A673 (cell line): Measurements from ENCODE around the gene DCTN3. TPM values are rescaled to one million over a fixed set of nuclear protein-coding genes. Genes with fewer than 3 reads are reported as not detected.
A peak's percentile ranks its signal among the peaks of the same experiment; 100 is the strongest.

Source experiments
- BruUV-seq: library from RNA; stranded (reverse); fragments of 400-500 nt; replicated peaks from 2 replicates; lab custom pipeline; 2021; lab: Mats Ljungman, UMichigan
- CTCF ChIA-PET: fragments of 300-600 bp; sonication (Branson Sonifier 250); formaldehyde crosslinking; loops from one replicate; lab custom pipeline; 2022; ENCODE audit warnings: antibody characterized with exemption; lab: Charles Lee
- POLR2A ChIA-PET: fragments of 300-600 bp; sonication (Branson Sonifier 250); formaldehyde crosslinking; loops from one replicate; lab custom pipeline; 2022; ENCODE audit warnings: antibody characterized with exemption; ENCODE audit not compliant: low non-redundant PET; lab: Charles Lee
- DNase-seq: peaks from one replicate; pipeline ENCODE4 v3.0.0-alpha.2; 2015; ENCODE audit warnings: low spot score
- H3K27ac ChIP-seq: fragments of 200-600 bp; sonication (generic); 2 replicates; pipeline ENCODE4 v1.5.1; 2016; ENCODE audit warnings: mixed run types, low read depth, mild to moderate bottlenecking, mixed read lengths, antibody characterized with exemption, low read length; ENCODE audit not compliant: poor library complexity, severe bottlenecking
- H3K27me3 ChIP-seq: fragments of 200-600 bp; sonication (generic); replicated peaks from 2 replicates; pipeline ENCODE4 v1.6.1; 2017; ENCODE audit warnings: mixed run types, low read depth, mild to moderate bottlenecking, mixed read lengths, antibody characterized with exemption, low read length; ENCODE audit not compliant: insufficient read depth, poor library complexity
- H3K36me3 ChIP-seq: fragments of 200-600 bp; sonication (generic); 2 replicates; pipeline ENCODE4 v1.6.1; 2016; ENCODE audit warnings: mixed run types, mild to moderate bottlenecking, mixed read lengths, antibody characterized with exemption, low read length; ENCODE audit not compliant: insufficient read depth, poor library complexity, severe bottlenecking
- H3K4me1 ChIP-seq: fragments of 200-600 bp; sonication (generic); 2 replicates; pipeline ENCODE4 v1.6.1; 2017; ENCODE audit warnings: mixed run types, mild to moderate bottlenecking, mixed read lengths, antibody characterized with exemption, low read length; ENCODE audit not compliant: insufficient read depth, poor library complexity, severe bottlenecking
- H3K4me3 ChIP-seq: fragments of 200-600 bp; sonication (generic); 2 replicates; pipeline ENCODE4 v1.5.1; 2016; ENCODE audit warnings: low read depth, mixed run types, mild to moderate bottlenecking, mixed read lengths, low read length; ENCODE audit not compliant: poor library complexity, severe bottlenecking
- H3K9me3 ChIP-seq: fragments of 200-600 bp; sonication (generic); 2 replicates; pipeline ENCODE4 v1.6.1; 2016; ENCODE audit warnings: mixed run types, low read depth, mild to moderate bottlenecking, mixed read lengths, antibody characterized with exemption, low read length; ENCODE audit not compliant: poor library complexity, severe bottlenecking
- EZH2 ChIP-seq: fragments of 200-600 bp; sonication (generic); IDR thresholded peaks from 2 replicates; pipeline ENCODE4 v1.6.1; 2017; ENCODE audit warnings: borderline replicate concordance, low read depth, mild to moderate bottlenecking, mixed read lengths, antibody characterized with exemption, low read length; ENCODE audit not compliant: poor library complexity, severe bottlenecking
- intact Hi-C: fragments of 100-400 bp; cut with micrococcal nuclease; formaldehyde crosslinking; loops from one replicate; pipeline ENCODE4 v1.10.0; 2022; ENCODE audit not compliant: unreplicated experiment
- total RNA-seq: library from RNA; stranded (reverse); gene quantifications from 2 replicates; pipeline ENCODE4 v1.2.3, GENCODE V29; 2021
- TF ChIP-seq, protein P1 (sequence below): fragments of 300-800, 200-600 bp; sonication (generic); conservative IDR thresholded peaks from 2 replicates; pipeline ENCODE4 v1.5.1; 2017; ENCODE audit warnings: low read depth, mild to moderate bottlenecking, antibody characterized with exemption, low read length, moderate library complexity, mixed read lengths

Gene DCTN3
- total RNA-seq, 1 experiment from 2014 or later, result 79.3 TPM

DNA sequence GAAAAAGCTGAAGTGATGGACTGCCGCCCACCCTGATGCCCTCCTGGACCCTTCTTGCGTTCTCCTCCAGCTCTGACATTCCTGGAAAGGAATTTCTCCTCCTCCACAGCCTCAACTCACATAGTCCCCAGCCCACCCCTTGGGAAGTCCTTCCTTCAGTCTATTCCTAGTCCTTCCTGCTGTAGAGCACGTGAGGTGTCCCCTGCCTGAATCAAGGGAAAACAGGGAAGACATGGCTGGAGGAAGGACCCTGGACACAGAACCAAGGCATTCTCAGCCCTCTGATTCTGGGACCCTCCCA is 4.8 kb upstream of the DCTN3 start:
- ChIA-PET CTCF (interaction anchor here (1.9 kb wide), 1 partner anchor 9 kb away, joined by 4 read pairs; no protein-coding TSS in a partner anchor), POLR2A (no interaction called here)
- Histone ChIP-seq H3K4me1 (peaks cover 7% of the 10 kb centered on the region), H3K27me3 (peaks cover 64% of the 10 kb centered on the region), H3K4me3 (no peak overlapping the region), H3K27ac (no peak overlapping the region), H3K36me3 (no peaks in the 10 kb centered on the region), H3K9me3 (no peaks in the 10 kb centered on the region)
- no peak for DNase-seq
- no TSS peak for BruUV-seq
- intact Hi-C loops, result no loop called here
- no peak for TF ChIP-seq EZH2
- TF ChIP-seq, protein P1, sequence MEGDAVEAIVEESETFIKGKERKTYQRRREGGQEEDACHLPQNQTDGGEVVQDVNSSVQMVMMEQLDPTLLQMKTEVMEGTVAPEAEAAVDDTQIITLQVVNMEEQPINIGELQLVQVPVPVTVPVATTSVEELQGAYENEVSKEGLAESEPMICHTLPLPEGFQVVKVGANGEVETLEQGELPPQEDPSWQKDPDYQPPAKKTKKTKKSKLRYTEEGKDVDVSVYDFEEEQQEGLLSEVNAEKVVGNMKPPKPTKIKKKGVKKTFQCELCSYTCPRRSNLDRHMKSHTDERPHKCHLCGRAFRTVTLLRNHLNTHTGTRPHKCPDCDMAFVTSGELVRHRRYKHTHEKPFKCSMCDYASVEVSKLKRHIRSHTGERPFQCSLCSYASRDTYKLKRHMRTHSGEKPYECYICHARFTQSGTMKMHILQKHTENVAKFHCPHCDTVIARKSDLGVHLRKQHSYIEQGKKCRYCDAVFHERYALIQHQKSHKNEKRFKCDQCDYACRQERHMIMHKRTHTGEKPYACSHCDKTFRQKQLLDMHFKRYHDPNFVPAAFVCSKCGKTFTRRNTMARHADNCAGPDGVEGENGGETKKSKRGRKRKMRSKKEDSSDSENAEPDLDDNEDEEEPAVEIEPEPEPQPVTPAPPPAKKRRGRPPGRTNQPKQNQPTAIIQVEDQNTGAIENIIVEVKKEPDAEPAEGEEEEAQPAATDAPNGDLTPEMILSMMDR, result no peak

DNA sequence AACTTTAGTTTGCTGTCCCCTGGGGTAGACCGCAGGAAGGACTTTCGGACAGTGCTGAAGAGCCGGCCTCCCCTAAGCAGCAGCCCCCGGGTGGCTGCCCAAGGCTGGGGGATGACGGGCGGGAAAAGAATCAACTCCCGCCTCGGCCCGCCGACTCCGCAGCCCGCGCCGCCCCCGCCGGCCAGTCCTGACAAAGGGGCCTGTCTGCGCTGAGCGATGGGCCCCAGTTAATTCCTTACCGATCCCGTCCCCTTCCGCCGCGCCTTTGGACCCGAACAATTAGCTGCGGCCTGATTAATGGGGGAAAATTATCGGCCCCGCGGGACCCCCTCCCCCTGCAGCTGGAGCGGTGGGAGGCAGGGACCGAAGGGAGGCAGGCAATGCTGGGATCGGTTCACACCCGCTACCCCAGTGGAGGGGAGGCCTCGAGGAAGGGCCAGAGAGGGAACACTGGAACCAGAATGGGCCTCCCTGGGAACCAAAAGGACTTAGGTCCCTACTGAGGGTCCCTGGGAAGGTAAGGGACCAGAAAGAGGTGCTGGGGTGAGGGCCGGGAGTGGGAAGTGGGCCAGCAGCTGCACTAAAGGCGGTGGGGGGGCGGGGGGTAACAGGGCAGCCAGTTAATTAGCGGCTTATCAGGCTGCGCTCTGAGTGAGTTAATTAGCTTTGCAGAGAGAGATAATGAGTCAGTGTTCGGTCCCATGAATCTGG is 4.3 kb upstream of the DCTN3 start:
- TF ChIP-seq EZH2, result peak; percentile 46
- TF ChIP-seq, protein P1, result no peak
- CTCF ChIA-PET, result interaction anchor here (1.9 kb wide), 1 partner anchor 9 kb away, joined by 4 read pairs; no protein-coding TSS in a partner anchor
- intact Hi-C loops, result no loop called here
- Histone ChIP-seq H3K9me3 (no peaks in the 10 kb centered on the region), H3K27me3 (peaks cover 59% of the 10 kb centered on the region), H3K36me3 (no peaks in the 10 kb centered on the region), H3K4me3 (no peak overlapping the region), H3K27ac (no peak overlapping the region), H3K4me1 (peaks cover 8% of the 10 kb centered on the region)
- POLR2A ChIA-PET, result no interaction called here
- no TSS peak for BruUV-seq
- DNase-seq, result no peak

DNA sequence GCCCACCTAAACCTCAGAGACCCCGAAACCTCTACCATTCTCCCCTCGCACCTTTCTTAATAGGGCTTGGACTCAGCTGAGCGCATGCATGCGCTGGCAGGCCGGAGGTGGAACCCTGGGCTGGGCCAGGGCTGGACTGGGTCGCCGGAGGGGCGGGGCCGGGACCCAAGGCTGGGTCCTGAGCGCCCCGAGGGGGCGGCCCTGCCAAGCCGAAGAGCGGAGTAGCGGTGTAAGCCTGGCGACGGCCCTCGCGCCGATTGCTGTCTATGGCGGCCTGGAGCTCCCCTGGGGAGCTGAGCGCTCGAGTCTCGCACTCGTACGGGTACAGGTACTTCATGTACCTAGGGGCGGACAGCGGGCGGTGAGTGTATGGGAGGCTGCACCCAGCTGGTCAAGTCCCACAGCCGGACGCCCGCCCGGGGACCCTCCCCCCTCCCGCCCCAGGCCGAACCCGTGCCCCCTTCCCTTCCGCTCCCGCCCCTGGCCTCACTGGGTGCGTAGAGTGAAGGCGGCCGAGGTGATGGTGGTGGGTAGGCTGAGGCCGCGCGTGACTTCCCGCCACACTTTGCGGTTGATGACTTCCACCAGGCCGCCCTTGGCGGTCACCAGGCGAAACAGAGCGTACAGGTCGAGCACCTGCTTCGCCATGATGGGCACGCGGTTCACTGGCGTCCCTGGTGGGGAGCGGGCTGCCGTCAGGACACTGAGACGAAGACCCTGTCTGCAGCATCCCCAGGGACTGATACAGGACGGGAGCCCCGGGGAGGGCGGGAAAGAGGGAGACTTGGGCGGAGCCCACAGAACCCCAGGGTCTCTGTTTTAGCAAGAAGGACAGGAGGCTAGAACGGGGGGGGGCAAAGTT is 3.3 kb upstream of the DCTN3 start:
- ChIA-PET POLR2A (no interaction called here), CTCF (no interaction called here)
- intact Hi-C loops, result no loop called here
- H3K27me3 ChIP-seq, result peaks cover 48% of the 10 kb centered on the region
- DNase-seq, result no peak
- TF ChIP-seq, protein P1, result no peak
- no peak for TF ChIP-seq EZH2
- H3K4me3 ChIP-seq, result no peak overlapping the region
- no peaks in the 10 kb centered on the region for H3K9me3 ChIP-seq
- no peak overlapping the region for H3K27ac ChIP-seq
- peaks cover 3% of the 10 kb centered on the region for H3K4me1 ChIP-seq
- BruUV-seq, result no TSS peak
- H3K36me3 ChIP-seq, result no peaks in the 10 kb centered on the region
